ENCODE measurements around the gene IRX2.
A peak's percentile ranks its signal among the peaks of the same experiment; 100 is the strongest.

Gene IRX2

DNA sequence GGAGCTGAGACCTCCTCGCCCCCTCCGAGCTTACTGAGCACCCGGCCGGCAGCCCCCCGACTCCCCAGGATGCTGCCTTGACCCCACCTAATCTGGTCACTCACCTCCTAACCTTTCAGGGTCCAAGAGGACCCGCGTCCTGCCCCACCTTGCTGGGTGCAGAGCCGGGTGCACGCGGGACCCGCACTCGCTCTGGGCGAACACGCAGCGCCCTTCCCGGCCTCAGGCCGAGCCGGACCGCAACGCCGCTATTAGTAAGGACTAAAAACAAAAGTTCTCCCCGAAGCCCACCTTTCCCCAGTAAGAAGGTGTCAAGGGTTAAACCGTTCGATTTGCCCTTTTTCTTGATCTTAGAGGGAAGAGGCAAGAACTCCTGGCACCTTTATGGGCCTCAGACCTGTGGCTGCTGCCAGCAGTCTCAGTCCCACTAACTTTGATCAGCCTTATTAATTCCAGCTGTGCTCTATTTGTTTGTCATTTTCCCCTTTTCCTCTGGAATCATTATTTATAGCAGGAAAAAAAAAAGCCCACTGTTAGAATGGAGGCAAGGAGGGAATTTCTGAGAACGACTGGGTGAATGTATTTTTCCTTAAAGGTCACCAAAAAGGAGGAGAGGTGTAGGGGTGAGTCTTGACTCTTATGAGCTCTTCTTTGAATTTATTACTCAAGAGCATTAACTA lies 10.5 kb downstream of the IRX2 start:
- TF ChIP-seq, protein P1, sequence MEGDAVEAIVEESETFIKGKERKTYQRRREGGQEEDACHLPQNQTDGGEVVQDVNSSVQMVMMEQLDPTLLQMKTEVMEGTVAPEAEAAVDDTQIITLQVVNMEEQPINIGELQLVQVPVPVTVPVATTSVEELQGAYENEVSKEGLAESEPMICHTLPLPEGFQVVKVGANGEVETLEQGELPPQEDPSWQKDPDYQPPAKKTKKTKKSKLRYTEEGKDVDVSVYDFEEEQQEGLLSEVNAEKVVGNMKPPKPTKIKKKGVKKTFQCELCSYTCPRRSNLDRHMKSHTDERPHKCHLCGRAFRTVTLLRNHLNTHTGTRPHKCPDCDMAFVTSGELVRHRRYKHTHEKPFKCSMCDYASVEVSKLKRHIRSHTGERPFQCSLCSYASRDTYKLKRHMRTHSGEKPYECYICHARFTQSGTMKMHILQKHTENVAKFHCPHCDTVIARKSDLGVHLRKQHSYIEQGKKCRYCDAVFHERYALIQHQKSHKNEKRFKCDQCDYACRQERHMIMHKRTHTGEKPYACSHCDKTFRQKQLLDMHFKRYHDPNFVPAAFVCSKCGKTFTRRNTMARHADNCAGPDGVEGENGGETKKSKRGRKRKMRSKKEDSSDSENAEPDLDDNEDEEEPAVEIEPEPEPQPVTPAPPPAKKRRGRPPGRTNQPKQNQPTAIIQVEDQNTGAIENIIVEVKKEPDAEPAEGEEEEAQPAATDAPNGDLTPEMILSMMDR (conservative IDR thresholded peaks at IDR 0.05; ENCODE audit: low read depth, low read length): no peak
- no peak overlapping the region for H2AFZ ChIP-seq (ENCODE audit: low read depth)

DNA sequence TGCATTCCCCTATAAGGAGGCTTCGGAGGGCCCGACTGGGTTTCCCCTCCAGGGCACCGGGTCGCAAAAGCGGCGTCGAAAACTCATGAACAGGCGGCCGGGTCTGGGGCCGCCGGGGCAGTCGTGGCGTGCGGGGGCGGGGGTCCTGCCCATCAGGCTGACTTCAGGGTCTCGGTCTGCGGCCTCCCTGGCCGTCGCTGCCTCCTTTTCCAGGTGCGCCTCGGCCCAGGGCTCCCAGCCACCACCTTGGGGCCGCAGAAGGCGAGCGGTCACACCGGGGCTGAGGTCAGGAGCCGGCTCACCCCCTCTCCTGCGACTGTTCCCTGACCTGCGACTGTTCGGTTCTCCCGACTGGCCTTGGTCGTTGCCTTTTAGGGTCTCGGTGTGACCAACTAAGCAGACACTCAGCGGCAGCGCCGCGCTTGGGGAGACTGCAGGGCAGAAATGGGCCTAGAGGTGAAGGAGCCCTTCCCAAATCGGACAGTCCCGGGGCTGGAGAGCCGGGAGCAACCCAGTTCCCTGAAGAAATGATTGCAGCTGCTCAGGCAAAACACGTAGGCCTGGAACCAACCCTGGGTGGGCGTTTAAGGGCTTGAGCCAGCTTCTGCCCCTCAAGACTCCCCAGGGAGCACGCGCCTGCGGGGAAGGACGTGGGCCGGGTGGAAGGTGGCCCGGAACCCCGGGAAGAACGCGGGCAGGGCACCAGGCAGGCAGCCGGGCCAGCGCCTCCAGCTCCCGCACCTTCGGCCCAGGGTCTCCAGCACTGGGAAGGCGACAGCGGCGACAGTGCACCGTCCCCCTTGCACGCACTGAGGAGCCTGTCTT lies 11.2 kb downstream of the IRX2 start:
- TF ChIP-seq, protein P1 (conservative IDR thresholded peaks at IDR 0.05; ENCODE audit: low read depth, low read length): no peak
- Histone ChIP-seq H3K36me3 (ENCODE audit: insufficient read depth) (no peaks in the 10 kb centered on the region), H3K9ac (no peak overlapping the region), H3K27ac (no peak overlapping the region), H2AFZ (ENCODE audit: low read depth) (no peak overlapping the region), H3K4me3 (IDR thresholded peaks at IDR 0.05; ENCODE audit: insufficient read depth, low read depth, low read length) (no peak overlapping the region), H3K4me2 (no peak overlapping the region), H3K4me1 (ENCODE audit: low read depth, poor library complexity, severe bottlenecking) (no peaks in the 10 kb centered on the region), H4K20me1 (ENCODE audit: insufficient read depth) (no peaks in the 10 kb centered on the region), H3K27me3 (ENCODE audit: insufficient read depth, low read depth) (no peaks in the 10 kb centered on the region), H3K79me2 (ENCODE audit: insufficient read depth, low read depth) (no peaks in the 10 kb centered on the region)

More for the DNA sequence above, 10.5 kb downstream of the IRX2 start:
- Histone ChIP-seq H3K4me3 (IDR thresholded peaks at IDR 0.05; ENCODE audit: insufficient read depth, low read depth, low read length) (no peak overlapping the region), H3K4me1 (ENCODE audit: low read depth, poor library complexity, severe bottlenecking) (no peaks in the 10 kb centered on the region), H3K4me2 (no peak overlapping the region), H4K20me1 (ENCODE audit: insufficient read depth) (no peaks in the 10 kb centered on the region), H3K9ac (no peak overlapping the region), H3K27ac (no peak overlapping the region), H3K79me2 (ENCODE audit: insufficient read depth, low read depth) (no peaks in the 10 kb centered on the region), H3K27me3 (ENCODE audit: insufficient read depth, low read depth) (no peaks in the 10 kb centered on the region), H3K36me3 (ENCODE audit: insufficient read depth) (no peaks in the 10 kb centered on the region)

DNA sequence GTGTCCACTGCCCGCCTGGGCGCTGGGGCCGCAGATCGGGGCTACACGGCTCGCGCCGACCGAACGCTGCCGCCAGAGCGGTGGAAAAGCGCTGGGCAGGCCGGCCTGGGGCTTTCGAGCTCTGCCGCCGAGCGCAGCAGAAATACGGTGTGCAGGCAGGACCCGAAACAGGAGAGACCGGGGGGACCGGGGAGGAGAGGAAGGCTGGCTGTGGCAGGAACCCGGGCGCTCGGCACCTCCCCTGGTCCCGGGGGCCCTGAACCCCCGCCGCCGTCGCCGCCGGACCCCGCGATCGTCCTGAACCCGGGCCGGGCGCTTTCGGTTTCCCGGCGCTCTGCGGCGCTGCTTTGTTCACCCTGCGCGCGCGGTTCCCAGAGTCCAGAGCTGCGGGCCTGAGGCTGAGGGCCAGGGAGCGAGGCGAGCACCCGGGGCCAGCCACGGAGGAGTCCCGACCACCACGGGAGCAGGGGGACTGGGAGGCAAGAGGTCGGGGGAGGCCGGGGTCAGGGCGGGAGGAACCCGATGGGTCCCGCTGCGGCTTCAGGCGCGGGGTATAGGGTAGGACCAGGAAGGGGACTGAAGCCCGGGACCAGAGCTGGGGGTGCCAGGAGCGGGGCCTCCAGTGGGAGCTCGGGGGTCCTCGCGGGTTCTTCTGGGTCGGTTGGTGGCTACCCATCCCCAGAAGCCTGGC lies 12.0 kb downstream of the IRX2 start:
- no peaks in the 10 kb centered on the region for H4K20me1 ChIP-seq (ENCODE audit: insufficient read depth)
- H3K79me2 ChIP-seq (ENCODE audit: insufficient read depth, low read depth): no peaks in the 10 kb centered on the region
- no peaks in the 10 kb centered on the region for H3K36me3 ChIP-seq (ENCODE audit: insufficient read depth)
- peak overlapping the region; percentile 18; the same call in 1 of the 2 replicates for H2AFZ ChIP-seq (ENCODE audit: low read depth)
- TF ChIP-seq, protein P1 (conservative IDR thresholded peaks at IDR 0.05; ENCODE audit: low read depth, low read length): no peak
- no peak overlapping the region for H3K27ac ChIP-seq
- H3K4me3 ChIP-seq (IDR thresholded peaks at IDR 0.05; ENCODE audit: insufficient read depth, low read depth, low read length): no peak overlapping the region
- H3K9ac ChIP-seq: no peak overlapping the region
- no peak overlapping the region for H3K4me2 ChIP-seq
- H3K4me1 ChIP-seq (ENCODE audit: low read depth, poor library complexity, severe bottlenecking): no peaks in the 10 kb centered on the region
- no peaks in the 10 kb centered on the region for H3K27me3 ChIP-seq (ENCODE audit: insufficient read depth, low read depth)

DNA sequence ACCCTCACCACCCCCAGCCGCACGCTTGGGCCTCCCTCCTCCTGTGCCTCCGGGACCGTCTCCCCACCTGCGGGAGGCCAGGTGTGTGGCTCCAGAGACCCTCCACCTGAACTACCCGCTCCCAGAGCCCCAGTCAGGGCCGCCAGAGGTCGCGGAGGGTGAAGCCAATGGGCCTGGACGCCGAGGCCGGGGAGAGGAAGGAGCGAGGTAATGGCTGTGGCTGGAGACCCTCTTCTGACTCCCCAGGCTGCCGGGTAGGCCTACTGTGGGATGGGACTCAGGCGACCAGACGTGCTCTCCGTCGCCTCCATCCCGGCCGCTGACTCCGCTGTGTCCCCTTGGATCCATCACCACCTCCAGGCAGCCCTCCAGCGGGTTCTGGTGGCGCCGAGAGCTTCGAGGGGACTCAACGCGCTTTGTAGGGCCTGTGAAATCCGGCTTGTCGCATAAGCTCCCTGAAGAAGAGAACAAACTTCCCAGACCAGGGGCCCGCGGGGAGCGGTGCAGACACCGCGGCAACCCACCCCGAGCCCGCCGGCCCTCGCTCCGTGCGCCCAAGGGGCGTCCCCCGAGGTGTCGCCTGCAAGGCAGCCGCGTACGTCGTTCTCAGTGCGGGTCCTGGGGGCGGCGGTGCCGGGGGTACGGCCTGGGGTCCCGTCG lies 12.6 kb downstream of the IRX2 start:
- Histone ChIP-seq H3K4me2 (no peak overlapping the region), H3K27me3 (ENCODE audit: insufficient read depth, low read depth) (no peaks in the 10 kb centered on the region), H3K36me3 (ENCODE audit: insufficient read depth) (no peaks in the 10 kb centered on the region), H3K79me2 (ENCODE audit: insufficient read depth, low read depth) (no peaks in the 10 kb centered on the region), H3K4me3 (IDR thresholded peaks at IDR 0.05; ENCODE audit: insufficient read depth, low read depth, low read length) (no peak overlapping the region), H3K9ac (no peak overlapping the region), H4K20me1 (ENCODE audit: insufficient read depth) (no peaks in the 10 kb centered on the region), H3K4me1 (ENCODE audit: low read depth, poor library complexity, severe bottlenecking) (no peaks in the 10 kb centered on the region), H2AFZ (ENCODE audit: low read depth) (no peak overlapping the region), H3K27ac (no peak overlapping the region)
- TF ChIP-seq, protein P1 (conservative IDR thresholded peaks at IDR 0.05; ENCODE audit: low read depth, low read length): no peak

All from KMS-11 (cell line).